ENCODE data around the gene MC2R.
"Not testable (repeated sequence)": the region's sequence is repeated elsewhere in the genome, so short reads cannot be mapped to it uniquely, and the experiment has no call there.

The MC2R gene

DNA sequence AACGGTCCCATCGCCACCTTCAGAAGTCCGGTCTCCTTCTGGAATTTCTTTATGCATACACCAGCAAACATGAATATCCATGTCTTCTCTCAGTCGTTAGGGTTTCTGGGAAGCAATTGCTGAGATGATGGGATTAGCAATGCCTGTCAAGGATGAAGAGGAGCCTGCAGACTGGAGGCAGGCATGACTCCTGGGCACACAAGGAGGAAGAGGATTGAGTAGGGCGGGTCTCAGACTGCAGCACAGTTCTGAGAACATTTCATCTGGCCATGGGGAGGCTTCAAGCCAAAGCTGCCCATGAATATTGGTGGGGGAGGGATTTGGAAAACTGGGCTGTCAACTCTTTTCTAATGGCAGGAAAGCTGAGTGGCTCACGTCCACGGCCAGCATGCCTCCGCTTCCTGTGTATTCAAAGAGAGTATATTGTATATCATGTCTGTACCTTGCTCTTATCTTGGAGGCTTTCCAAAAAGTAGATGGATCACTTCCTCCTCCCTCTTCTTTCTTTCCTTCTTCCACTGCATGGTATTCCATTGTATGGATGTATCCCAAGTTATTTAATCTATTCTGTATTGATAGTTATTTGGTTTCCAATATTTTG is 24.5 kb downstream of the MC2R start:
- DNase-seq: no peak

DNA sequence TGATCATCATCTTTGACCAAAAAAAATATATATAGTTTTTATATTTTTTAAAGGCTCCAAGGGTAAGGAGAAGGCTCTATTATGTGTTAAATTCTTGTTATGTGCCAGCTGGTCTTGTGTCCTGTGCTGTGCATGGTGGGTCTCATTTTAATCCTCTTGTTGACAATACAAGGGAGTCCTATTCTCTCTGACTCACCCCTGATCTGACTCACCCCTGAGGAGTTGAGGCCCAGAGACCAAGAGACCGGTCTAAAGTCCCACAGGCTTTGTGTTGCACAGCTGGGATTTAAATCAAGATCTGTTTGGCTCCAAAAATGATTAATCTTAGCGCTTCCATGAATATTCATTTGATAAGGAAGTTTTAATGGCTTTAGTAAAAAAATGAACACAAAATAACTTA is 25.7 kb downstream of the MC2R start:
- no peak for DNase-seq

DNA sequence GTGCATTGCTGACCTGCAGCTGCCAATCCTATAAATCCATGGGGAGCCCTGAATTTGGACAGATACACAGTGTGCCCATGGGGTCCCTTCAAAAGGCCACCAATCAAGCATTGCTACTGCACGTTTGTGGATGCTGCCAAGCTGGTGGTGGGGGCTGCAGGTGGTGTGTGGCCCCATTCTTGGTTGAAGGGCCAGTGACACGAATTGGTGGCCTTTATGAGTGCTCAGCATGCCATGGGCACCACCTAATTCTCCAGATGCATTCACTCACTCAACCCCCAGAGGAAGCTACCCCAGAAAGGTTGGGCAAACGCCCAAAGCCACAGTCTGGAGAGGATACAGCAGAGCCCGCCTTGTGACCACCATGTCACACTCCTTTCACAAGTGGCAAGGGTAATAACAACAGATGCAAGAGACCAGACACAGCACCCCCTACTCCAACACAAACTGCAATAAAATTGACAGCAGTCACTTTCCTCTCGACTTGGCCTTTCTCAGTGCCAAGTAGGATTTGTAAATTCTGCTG is 27.1 kb downstream of the MC2R start:
- no peak for DNase-seq

DNA sequence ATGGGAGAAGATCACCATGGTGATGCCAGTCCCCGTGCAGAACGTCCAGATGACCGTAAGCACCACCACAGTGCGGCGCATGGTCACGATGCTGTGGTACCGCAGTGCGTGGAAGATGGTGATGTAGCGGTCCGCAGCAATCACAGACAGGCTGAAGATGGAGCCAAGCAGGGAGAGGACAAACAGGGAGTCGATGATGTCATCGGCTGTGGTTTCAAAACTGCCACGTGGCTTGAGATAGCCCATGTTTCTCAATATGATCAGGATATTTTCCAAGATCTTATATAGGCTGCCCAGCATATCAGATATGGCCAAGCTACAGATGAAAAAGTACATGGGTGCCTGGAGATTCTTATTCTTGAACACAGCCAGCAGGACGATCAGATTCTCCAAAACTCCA is 30.3 kb downstream of the MC2R start:
- DNase-seq: no peak

DNA sequence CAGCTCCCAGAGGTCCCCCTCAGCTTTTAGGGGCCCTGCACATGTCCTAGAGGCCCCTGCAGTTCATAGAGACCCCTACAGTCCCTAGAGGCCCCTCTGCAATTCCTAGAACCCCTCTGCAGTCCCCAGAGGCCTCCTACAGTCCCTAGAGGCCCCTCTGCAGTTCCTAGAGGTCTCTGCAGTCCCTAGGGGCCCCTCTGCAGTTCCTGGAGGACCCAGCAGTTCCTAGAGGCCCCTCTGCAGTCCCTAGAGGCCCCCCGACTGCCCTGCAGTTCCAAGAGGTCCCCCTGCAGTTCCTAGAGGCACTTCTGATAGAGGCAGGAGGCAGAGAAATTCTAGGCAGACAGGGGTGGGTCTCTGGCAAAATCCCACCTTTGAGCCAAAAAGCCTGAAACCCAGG is 35.4 kb downstream of the MC2R start:
- no peak for DNase-seq

DNA sequence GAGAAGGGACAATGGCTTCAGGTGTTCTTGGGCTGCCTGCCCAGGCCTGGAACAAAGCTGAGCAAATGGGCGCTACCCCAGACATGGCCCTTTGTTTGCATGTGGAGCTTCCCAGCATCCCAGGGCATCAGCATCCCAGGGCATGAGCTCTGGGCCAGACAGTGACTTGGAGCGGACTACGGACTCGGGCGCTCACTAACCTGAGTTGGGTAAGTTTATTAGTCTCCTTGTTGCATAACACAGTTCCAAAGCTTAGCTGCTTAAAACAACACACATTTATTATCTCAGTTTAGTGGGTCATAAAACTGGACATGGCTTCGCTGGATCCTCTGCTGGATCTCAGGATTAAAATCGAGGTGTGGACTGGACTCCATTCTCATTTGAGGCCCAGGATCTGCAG is 35.8 kb downstream of the MC2R start:
- DNase-seq: no peak

DNA sequence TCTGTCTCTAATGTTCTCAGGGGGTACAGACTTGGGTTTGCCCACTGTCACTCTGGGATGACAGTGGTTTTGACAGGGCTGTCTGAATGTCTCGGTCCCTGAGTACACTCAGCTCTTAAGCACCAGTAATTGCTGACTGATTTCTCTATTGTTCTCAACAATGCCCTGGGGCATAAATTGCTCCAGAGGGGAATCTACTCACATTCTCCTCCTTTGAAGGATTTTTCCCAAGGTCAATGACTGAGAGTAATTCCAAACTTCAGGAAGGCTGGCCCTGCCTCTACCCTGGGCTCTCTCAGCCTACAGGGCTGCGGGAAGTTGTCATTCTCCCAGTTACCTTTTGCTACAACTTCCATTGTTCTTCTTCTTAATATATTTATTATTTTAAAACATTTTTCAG is 36.5 kb downstream of the MC2R start:
- DNase-seq: no peak

DNA sequence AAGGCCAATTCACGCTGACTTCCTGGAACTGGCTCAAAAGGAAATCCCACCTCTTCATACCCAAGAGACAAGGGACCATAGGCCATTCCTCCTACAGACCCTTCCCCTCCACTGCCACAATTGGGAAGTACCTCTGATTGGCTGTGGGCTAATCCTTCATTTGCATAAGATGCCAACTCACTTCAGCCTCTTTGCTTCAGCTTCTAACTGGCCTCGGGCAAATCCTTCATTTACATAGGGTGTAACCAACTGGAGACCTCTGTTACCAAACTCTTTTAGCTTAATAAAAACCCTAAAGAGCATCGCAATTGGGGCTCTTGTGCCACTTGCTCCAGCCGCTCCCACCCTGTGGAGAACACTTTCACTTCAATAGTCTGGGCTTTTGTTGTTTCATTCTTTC is 38.2 kb downstream of the MC2R start:
- no peak for DNase-seq

DNA sequence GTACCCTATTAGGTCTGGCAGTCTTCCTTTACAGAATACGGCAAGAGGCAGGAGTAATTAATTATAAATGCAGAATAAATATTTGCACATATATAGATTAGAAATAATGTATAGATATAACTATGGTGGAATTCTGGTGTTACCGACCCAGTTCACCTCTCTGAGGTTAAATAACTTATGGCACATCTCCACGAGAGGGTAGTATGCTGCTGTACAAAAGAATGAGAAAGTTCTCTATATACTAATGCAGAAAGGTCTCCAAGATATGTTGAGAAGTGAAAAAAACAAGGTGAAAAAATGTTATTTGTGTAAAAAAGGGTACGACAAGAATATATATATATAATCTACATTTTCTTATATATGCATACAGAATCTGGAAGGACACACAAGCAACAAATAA is 40.8 kb downstream of the MC2R start:
- DNase-seq: no peak

DNA sequence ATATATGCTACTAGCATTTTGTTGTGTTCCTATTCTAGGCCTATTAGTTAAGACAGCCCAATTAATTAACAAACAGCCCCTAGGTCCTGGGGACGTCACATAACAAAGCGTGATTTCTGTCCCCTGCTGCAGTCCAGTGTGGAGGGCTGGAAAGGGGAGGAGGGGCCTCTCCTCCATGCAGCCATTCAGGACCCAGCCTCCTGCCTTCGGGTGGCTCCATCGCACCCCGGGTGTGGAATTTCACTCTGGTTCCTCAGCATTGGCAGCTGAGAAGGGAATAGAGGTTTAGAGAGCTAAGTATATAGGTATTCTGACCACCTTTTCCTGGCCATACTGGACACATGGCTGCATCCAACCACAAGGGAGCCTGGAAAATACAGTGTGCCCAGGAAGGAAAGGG is 42.4 kb downstream of the MC2R start:
- no peak for DNase-seq

DNA sequence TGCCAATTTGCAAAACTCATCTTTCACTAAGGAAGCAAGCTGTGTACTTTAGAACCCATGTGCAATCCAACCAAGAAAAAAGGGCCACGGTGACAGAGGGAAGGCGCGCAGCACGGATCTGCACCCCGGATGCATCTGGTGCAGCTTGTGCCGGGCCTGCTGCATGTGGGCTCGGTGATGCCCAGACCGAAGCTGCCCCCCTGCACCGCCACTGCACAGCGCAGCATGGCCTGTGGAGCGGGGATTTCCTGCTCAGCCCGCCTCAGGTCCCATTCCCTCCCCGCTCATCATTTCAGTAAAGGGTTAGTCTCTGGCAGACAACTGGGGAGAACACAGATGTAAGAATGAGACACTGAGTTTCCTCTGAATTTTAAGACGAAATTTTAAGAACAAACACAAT is 43.0 kb downstream of the MC2R start:
- no peak for DNase-seq

DNA sequence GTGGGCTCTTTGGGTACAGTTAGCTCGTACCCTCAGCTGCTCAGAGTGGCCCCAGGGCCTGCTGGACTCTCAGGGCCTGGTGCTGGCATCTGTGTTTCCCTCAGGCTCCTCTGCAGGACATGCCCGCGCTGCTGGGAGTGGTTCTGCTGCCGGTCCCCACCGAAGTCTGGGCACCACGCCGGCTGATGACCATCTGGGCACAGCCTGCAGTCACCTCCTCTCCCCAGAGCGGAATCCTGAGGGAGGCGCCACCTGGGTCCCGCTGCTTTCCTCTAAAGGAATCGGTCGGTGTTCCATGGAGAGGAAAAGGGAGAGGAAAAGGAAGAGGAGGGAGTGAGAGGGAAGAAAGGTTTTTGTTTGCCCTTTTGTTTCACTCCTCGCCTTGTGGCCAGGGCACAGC is 43.6 kb downstream of the MC2R start:
- no peak for DNase-seq

DNA sequence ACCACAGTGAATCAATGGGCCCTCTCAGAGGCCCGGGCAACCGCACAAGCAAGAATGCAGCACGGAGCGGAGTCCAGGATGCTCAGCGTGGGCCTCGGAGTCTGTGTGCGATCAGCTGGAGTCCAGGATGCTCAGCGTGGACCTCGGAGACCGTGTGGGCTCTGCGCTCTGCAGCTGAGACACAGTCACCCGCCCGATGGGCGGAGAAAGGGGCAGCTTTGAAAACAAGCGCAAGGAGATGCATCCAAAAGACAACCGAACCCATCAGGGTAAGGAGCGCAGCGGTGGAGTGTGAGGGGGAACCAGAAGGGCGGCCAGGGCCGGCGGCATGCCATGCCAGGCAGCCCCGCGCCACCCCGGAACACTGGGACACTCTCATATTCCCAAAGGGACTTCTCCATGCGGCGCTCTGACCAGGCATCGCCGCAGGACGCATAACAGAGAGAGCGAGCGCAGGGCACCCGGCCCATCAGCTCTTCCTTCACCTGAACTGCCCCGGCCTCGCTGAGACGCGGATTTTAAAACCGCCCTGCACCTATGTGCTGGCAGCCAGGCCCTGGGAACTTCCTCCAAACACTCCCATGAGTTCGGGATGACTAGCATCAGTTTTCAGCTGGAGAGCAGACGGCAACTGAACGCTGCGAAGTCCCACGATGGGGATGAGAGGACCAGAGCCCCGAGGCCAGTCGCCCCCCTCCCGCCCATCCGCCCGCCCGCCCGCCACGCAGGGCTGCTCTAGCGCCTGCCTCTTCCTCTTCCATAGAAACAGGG is 46.6 kb downstream of the MC2R start:
- no peak for DNase-seq

DNA sequence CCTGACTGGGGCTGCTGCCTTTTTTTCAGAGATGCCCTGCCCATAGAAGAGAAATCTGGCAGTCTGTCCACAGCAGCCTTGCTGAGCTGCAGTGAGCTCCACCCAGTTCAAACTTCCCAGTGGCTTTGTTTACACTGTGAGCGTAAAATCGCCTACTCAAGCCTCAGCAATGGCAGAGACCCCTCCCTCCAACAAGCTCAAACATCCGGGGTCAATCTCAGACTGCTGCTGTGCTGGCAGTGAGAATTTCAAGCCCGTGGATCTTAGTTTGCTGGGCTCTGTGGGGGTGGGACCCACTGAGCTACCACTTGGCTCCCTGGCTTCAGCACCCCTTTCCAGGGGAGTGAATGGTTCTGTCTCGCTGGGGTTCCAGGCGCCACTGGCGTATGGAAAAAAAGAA is 52.4 kb downstream of the MC2R start:
- DNase-seq: not testable (repeated sequence)

DNA sequence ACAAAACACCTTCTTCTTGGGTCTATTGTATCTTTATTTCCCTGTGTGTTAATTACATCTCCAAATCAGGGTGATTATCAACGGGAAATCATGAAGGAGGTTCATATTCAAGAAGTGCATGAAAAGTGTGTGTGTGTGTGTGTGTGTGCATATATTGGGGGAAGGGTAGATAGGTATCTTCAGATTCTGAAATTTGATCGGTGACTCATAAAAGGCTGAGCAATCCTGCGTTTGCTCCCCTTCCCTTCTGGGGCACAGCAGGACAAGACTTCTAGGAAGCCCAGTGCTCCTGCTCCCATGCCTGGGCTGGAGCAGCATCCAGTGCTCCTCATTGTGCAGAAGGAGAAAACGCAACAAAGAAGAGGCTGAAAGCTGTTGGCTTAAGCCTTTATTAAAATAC is 65.5 kb downstream of the MC2R start:
- DNase-seq: no peak

DNA sequence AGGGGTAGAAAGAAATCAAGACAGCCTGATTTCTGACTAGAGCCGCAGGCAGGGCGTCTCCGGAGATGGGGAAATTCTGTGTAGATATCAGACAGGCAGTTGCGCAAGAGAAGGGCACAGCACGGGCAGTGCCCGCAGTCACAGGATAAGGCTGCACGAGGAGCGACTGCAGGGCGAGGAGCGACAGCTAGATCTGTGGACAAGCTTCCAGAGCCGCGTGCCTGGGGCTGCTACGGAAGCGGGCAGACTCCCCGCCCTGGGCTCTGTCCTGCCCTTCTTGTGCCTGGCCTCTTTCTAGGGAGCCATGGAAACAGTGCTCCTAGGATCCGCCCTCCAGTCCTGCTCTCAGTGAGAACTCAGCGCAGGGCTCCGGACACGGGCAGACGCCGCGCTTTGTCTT is 78.8 kb downstream of the MC2R start:
- DNase-seq: no peak

DNA sequence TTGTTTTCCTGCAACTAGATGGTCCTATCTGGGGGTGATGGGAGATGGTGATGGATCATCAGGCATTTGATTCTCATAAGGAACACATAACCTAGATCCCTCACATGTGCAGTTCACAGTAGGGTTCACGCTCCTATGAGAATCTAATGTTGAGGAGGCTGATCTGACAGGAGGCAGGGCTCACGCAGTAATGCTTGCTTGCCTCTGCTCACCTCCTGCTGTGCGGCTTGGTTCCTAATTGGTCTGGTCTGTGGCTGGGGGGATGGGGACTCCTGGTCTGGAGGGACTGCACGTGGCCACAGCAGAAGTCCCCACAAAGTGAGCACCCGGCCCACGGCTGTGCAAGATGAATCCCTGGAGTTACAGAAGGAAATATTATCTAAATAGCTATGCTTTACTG is 80.1 kb downstream of the MC2R start:
- DNase-seq: no peak

DNA sequence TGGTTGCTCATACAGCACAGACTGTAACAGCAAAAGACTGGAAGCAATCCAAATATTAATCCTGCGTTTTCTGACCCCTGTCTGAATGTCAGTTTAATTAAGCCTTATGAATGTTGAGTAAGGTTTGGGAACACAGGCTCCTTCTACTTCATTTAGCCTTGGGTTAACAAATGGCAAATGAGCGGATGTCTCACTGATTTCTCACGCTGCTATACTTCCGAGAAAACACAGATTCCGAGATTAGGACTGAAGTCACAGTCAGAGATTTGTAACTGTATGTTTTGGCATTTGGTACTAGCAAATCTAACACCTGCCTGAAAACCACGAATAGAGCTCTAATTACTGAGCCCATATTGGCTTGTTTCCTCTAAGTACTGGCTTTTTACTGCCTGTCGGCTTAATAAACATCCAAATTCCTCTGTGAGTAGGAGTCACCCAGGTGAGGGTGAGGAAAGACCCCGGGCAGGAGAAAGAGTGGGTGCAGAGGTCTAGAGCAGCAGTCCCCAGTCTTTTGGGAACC is 80.8 kb downstream of the MC2R start:
- no peak for DNase-seq

Measured in DMS53 (cell line).